GM12891 (cell line): ENCODE data around the gene DNAJC5.

ENCODE experiments used
- POLR2A ChIP-seq: IDR thresholded peaks from 2 replicates; pipeline ENCODE4 v1.6.1; 2011; ENCODE audit warnings: low read depth, low read length, control low read depth
- POLR2AphosphoS5 ChIP-seq: IDR thresholded peaks from 2 replicates; pipeline ENCODE4 v1.6.1; 2011; ENCODE audit warnings: low read depth, low read length, control low read depth
- TAF1 ChIP-seq: IDR thresholded peaks from 2 replicates; pipeline ENCODE4 v1.6.1; 2011; ENCODE audit warnings: low read depth, low read length, control low read depth

DNA sequence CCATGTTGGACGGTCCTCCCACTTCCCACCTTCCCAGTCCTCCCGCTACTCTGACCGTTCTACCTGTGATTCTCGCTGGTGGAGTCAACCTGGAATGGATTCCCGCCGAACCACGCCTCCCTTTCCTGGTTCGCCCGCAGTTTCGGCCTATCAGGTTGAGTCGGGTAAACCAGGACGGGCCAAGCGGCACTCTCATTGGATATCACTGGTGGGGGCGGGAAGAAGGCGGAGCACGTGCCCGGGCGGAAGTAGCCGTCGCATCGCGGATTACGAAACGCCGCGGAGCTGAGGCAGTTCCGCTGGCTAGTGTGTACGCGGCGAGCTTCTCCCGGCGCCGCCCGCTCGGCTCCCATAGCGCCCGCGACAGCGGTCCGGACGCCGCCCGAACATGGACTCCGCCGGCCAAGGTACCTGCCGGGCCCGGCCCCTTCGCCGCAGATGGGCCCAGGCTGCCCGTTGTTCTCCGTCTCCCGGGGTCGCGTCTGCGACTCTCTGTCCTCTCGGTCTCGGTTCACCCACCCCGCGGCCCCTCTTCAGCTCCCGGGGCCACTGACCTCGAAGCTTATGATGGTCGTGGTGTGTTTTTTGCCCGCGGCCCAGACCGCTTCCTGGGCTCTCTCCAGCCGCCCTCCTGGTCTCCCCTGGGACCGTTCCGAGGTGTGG, 29.8 kb upstream of the DNAJC5 start, which contains the start of gene TPD52L2:
- TF ChIP-seq POLR2AphosphoS5: peak; percentile 84
- TF ChIP-seq POLR2A: peak; percentile 83
- peak; percentile 57; the same call in 1 of the 2 replicates for TF ChIP-seq TAF1
